Mucosa of descending colon (tissue), 3 donors: ENCODE results near the gene TMEM120B. TPM values are rescaled to one million over a fixed set of nuclear protein-coding genes. Genes with fewer than 3 reads are reported as not detected.

Experiments used
- ATAC-seq: fragments of 200-7000 bp; cut with Tn5 transposase; one replicate; pipeline ENCODE4 v1.9.1; 2020; ENCODE audit warnings: mild to moderate bottlenecking, moderate library complexity
- DNase-seq, 3 donors: peaks; one replicate each; pipeline ENCODE4 v3.0.0-alpha.2; 2020
- H3K36me3 ChIP-seq: fragments of 200-600 bp; one replicate; pipeline ENCODE4 v1.8.0; 2021; ENCODE audit warnings: low read depth, mild to moderate bottlenecking
- H3K4me1 ChIP-seq: fragments of 200-600 bp; one replicate; pipeline ENCODE4 v1.8.0; 2021; ENCODE audit warnings: low read depth, mild to moderate bottlenecking
- H3K4me3 ChIP-seq: fragments of 200-600 bp; one replicate; pipeline ENCODE4 v1.8.0; 2021; ENCODE audit warnings: mild to moderate bottlenecking
- H3K9me3 ChIP-seq: fragments of 200-600 bp; one replicate; pipeline ENCODE4 v1.8.0; 2021; ENCODE audit warnings: mild to moderate bottlenecking
- intact Hi-C, 2 donors: fragments of 100-400 bp; cut with DNase I in 1 of 2; cut with micrococcal nuclease in 1 of 2; formaldehyde crosslinking; loops; one replicate each; pipeline versions ENCODE4 v1.11.0 to v1.11.1; 2022; cut with DNase I, micrococcal nuclease
- total RNA-seq, 3 donors: library from RNA; stranded (reverse); fragmentation: NEBNext Ultra II Directional in 2 of 3; extraction: Animal tissue kit (Norgen Biotek cat#: 25700) in 2 of 3; gene quantifications; one replicate each; pipeline versions ENCODE4 v1.2.1 to v1.2.4, GENCODE V29; 2021 to 2023
- TF ChIP-seq, protein P1 (sequence below): fragments of 200-600 bp; IDR thresholded peaks from one replicate; pipeline ENCODE4 v1.8.0; 2022; ENCODE audit warnings: antibody characterized with exemption, mild to moderate bottlenecking
- donor health status: DM: no; HTN: no; CAD: no; lungs with moderate emphysema.
- donor health status: DM: no; HTN: no; CAD: no.
- donor health status: DM: no; HTN: yes; CAD: no.

The TMEM120B gene
- total RNA-seq, 3 donors from 2014 or later: 6.0 to 10.3 (median 6.4) TPM

- H3K4me3 ChIP-seq: no peak overlapping the region
- intact Hi-C loops: no loop called here
- H3K36me3 ChIP-seq: peaks cover 16% of the 10 kb centered on the region
- H3K9me3 ChIP-seq: no peaks in the 10 kb centered on the region
- H3K4me1 ChIP-seq: peaks cover 9% of the 10 kb centered on the region
- DNase-seq: no peak
- no peak for ATAC-seq
- TF ChIP-seq, protein P1, sequence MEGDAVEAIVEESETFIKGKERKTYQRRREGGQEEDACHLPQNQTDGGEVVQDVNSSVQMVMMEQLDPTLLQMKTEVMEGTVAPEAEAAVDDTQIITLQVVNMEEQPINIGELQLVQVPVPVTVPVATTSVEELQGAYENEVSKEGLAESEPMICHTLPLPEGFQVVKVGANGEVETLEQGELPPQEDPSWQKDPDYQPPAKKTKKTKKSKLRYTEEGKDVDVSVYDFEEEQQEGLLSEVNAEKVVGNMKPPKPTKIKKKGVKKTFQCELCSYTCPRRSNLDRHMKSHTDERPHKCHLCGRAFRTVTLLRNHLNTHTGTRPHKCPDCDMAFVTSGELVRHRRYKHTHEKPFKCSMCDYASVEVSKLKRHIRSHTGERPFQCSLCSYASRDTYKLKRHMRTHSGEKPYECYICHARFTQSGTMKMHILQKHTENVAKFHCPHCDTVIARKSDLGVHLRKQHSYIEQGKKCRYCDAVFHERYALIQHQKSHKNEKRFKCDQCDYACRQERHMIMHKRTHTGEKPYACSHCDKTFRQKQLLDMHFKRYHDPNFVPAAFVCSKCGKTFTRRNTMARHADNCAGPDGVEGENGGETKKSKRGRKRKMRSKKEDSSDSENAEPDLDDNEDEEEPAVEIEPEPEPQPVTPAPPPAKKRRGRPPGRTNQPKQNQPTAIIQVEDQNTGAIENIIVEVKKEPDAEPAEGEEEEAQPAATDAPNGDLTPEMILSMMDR: no peak
Observed at GRCh38 chr12:121817648-121818043, 105.1 kb downstream of the TMEM120B start.

GRCh38 chr12:121819212-121819949 is 106.8 kb downstream of the TMEM120B start:
- intact Hi-C loops: no loop called here
- H3K4me1 ChIP-seq: no peaks in the 10 kb centered on the region
- TF ChIP-seq, protein P1: no peak
- DNase-seq: peak in 1 of 3 donors; percentile 44
- ATAC-seq: no peak
- H3K4me3 ChIP-seq: no peak overlapping the region
- H3K9me3 ChIP-seq: no peaks in the 10 kb centered on the region
- peaks cover 16% of the 10 kb centered on the region for H3K36me3 ChIP-seq

- Histone ChIP-seq H3K9me3 (no peaks in the 10 kb centered on the region), H3K4me3 (no peak overlapping the region), H3K36me3 (peaks cover 16% of the 10 kb centered on the region), H3K4me1 (no peaks in the 10 kb centered on the region)
- DNase-seq (peak in 1 of 3 donors; percentile 22), ATAC-seq (no peak)
- intact Hi-C loops: no loop called here
- TF ChIP-seq, protein P1: no peak
Observed at GRCh38 chr12:121820056-121820455, 107.5 kb downstream of the TMEM120B start.

GRCh38 chr12:121822393-121823100 is 110.0 kb downstream of the TMEM120B start:
- Histone ChIP-seq H3K9me3 (no peaks in the 10 kb centered on the region), H3K4me1 (no peaks in the 10 kb centered on the region), H3K4me3 (no peak overlapping the region), H3K36me3 (peaks cover 16% of the 10 kb centered on the region)
- ATAC-seq (no peak), DNase-seq (peak in 1 of 3 donors; percentile 42)
- intact Hi-C loops: no loop called here
- TF ChIP-seq, protein P1: no peak

DNA sequence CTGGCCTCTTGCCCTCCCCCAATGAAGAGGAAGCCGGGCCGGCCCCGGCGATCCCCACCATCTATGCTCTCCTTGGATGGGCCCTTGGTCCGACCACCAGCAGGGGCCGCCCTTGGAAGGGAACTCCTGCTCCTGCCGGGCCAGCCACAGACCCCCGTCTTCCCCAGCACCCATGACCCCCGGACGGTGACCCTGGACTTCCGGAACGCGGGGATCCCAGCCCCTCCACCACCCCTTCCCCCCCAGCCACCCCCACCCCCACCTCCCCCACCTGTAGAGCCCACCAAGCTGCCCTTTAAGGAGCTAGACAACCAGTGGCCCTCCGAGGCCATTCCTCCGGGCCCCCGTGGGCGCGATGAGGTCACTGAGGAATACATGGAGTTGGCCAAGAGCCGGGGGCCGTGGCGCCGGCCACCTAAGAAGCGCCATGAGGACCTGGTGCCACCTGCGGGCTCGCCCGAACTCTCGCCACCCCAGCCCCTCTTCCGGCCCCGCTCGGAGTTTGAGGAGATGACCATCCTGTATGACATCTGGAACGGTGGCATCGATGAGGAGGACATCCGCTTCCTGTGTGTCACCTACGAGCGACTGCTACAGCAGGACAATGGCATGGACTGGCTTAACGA is 110.7 kb downstream of the TMEM120B start:
- no peaks in the 10 kb centered on the region for H3K4me1 ChIP-seq
- ATAC-seq (no peak), DNase-seq (peak in 1 of 3 donors; percentile 46)
- no peaks in the 10 kb centered on the region for H3K9me3 ChIP-seq
- no peak overlapping the region for H3K4me3 ChIP-seq
- intact Hi-C loops: no loop called here
- peaks cover 20% of the 10 kb centered on the region for H3K36me3 ChIP-seq
- TF ChIP-seq, protein P1: no peak
